Fibroblast of mammary gland (primary cell): ENCODE results near the gene GRAMD2B.

ENCODE experiments used
- DNase-seq: peaks from one replicate; pipeline ENCODE4 v3.0.0-alpha.2; 2010; ENCODE audit warnings: low read depth
- H3K4me3 ChIP-seq: 2 replicates; pipeline ENCODE4 v1.5.1; 2011; ENCODE audit warnings: low read depth, mild to moderate bottlenecking, low read length, moderate library complexity; ENCODE audit not compliant: control insufficient read depth
- CTCF ChIP-seq: conservative IDR thresholded peaks from 2 replicates; pipeline ENCODE4 v1.5.1; 2011; ENCODE audit warnings: low read depth, low read length, inconsistent platforms; ENCODE audit not compliant: control insufficient read depth, insufficient read depth

Gene GRAMD2B

GRCh38 chr5:126471247-126471646 is 48.0 kb downstream of the GRAMD2B start:
- no peak for DNase-seq
- no peak for TF ChIP-seq CTCF

GRCh38 chr5:126471875-126472537 is 48.8 kb downstream of the GRAMD2B start:
- TF ChIP-seq CTCF: no peak
- DNase-seq: peak; percentile 86
- no peak overlapping the region for H3K4me3 ChIP-seq

More at GRCh38 chr5:126471247-126471646, 48.0 kb downstream of the GRAMD2B start:
- H3K4me3 ChIP-seq: no peak overlapping the region

- TF ChIP-seq CTCF: no peak
- DNase-seq: no peak
- no peak overlapping the region for H3K4me3 ChIP-seq
Measured at GRCh38 chr5:126472538-126472889, 49.3 kb downstream of the GRAMD2B start.

- peak; percentile 24 for DNase-seq
- TF ChIP-seq CTCF: no peak
Measured at GRCh38 chr5:126477294-126478117, 54.3 kb downstream of the GRAMD2B start.

GRCh38 chr5:126479810-126480209 is 56.6 kb downstream of the GRAMD2B start:
- H3K4me3 ChIP-seq: no peak overlapping the region
- no peak for DNase-seq
- TF ChIP-seq CTCF: no peak

More at GRCh38 chr5:126477294-126478117, 54.3 kb downstream of the GRAMD2B start:
- H3K4me3 ChIP-seq: no peak overlapping the region

GRCh38 chr5:126480824-126481223 is 57.6 kb downstream of the GRAMD2B start:
- DNase-seq: no peak
- H3K4me3 ChIP-seq: no peak overlapping the region
- no peak for TF ChIP-seq CTCF

GRCh38 chr5:126481243-126481642 is 58.0 kb downstream of the GRAMD2B start:
- H3K4me3 ChIP-seq: no peak overlapping the region
- TF ChIP-seq CTCF: no peak
- DNase-seq: peak; percentile 17
